Astrocyte (in vitro differentiated cells and primary cell): ENCODE data around the gene CFTR. TPM values are rescaled to one million over a fixed set of nuclear protein-coding genes. Genes with fewer than 3 reads are reported as not detected.

Experiments used
- DNase-seq: peaks from one replicate; pipeline ENCODE4 v3.0.0-alpha.2; 2010; ENCODE audit warnings: low read depth
- FAIRE-seq: peaks from 2 replicates; lab custom pipeline; 2011; peaks lifted over from hg19 to GRCh38; lab: Jason Lieb, UNC
- H2AFZ ChIP-seq: 2 replicates; pipeline ENCODE4 v1.6.0; 2012; ENCODE audit warnings: low read depth, low read length, inconsistent platforms
- H3K27ac ChIP-seq: 2 replicates; pipeline ENCODE4 v1.5.1; 2011; ENCODE audit warnings: low read depth, low read length, inconsistent platforms
- H3K27me3 ChIP-seq: 2 replicates; pipeline ENCODE4 v1.6.0; 2011; ENCODE audit warnings: low read length, inconsistent platforms; ENCODE audit not compliant: insufficient read depth
- H3K36me3 ChIP-seq: 2 replicates; pipeline ENCODE4 v1.5.1; 2011; ENCODE audit warnings: low read length, inconsistent platforms; ENCODE audit not compliant: insufficient read depth
- H3K4me1 ChIP-seq: 2 replicates; pipeline ENCODE4 v1.5.1; 2011; ENCODE audit warnings: low read length, inconsistent platforms; ENCODE audit not compliant: insufficient read depth
- H3K4me2 ChIP-seq: 2 replicates; pipeline ENCODE4 v1.6.0; 2012; ENCODE audit warnings: low read length, inconsistent platforms
- H3K4me3 ChIP-seq: 2 replicates; pipeline ENCODE4 v1.5.1; 2011; ENCODE audit warnings: low read depth, mild to moderate bottlenecking, low read length, inconsistent platforms; ENCODE audit not compliant: insufficient read depth
- H3K79me2 ChIP-seq: 2 replicates; pipeline ENCODE4 v1.6.0; 2012; ENCODE audit warnings: mild to moderate bottlenecking, low read length, inconsistent platforms; ENCODE audit not compliant: insufficient read depth
- H3K9ac ChIP-seq: 2 replicates; pipeline ENCODE4 v1.6.0; 2012; ENCODE audit warnings: mild to moderate bottlenecking, low read length, inconsistent platforms
- H3K9me3 ChIP-seq: 2 replicates; pipeline ENCODE4 v1.5.1; 2012; ENCODE audit warnings: low read depth, mild to moderate bottlenecking, low read length, inconsistent platforms; ENCODE audit not compliant: insufficient read depth
- H4K20me1 ChIP-seq: 2 replicates; pipeline ENCODE4 v1.6.0; 2012; ENCODE audit warnings: low read length, inconsistent platforms; ENCODE audit not compliant: insufficient read depth
- H3K27ac Mint-ChIP-seq: one replicate; pipeline ENCODE4 v1.8.0; 2021; ENCODE audit warnings: mild to moderate bottlenecking, mixed read lengths; ENCODE audit not compliant: unreplicated experiment
- H3K27me3 Mint-ChIP-seq: one replicate; pipeline ENCODE4 v1.8.0; 2021; ENCODE audit warnings: low read depth, mixed read lengths; ENCODE audit not compliant: unreplicated experiment
- H3K36me3 Mint-ChIP-seq: one replicate; pipeline ENCODE4 v1.8.0; 2021; ENCODE audit warnings: low read depth, mixed read lengths; ENCODE audit not compliant: unreplicated experiment
- H3K4me1 Mint-ChIP-seq: one replicate; pipeline ENCODE4 v1.8.0; 2021; ENCODE audit warnings: low read depth, mixed read lengths; ENCODE audit not compliant: unreplicated experiment
- H3K4me3 Mint-ChIP-seq: one replicate; pipeline ENCODE4 v1.8.0; 2021; ENCODE audit warnings: mild to moderate bottlenecking, moderate library complexity, mixed read lengths; ENCODE audit not compliant: unreplicated experiment
- H3K9me3 Mint-ChIP-seq: one replicate; pipeline ENCODE4 v1.8.0; 2021; ENCODE audit warnings: mild to moderate bottlenecking, mixed read lengths; ENCODE audit not compliant: unreplicated experiment
- EZH2 ChIP-seq: IDR thresholded peaks from 2 replicates; pipeline ENCODE4 v1.6.1; 2012; ENCODE audit warnings: mild to moderate bottlenecking, low read length, inconsistent platforms; ENCODE audit not compliant: insufficient read depth
- total RNA-seq: library from RNA; stranded (reverse); gene quantifications from 2 replicates; pipeline ENCODE4 v1.2.1, GENCODE V29; 2021
- TF ChIP-seq, protein P1 (sequence below): IDR thresholded peaks from 2 replicates; pipeline ENCODE4 v1.5.1; 2011; ENCODE audit warnings: low read depth, mild to moderate bottlenecking, inconsistent platforms, low read length, moderate library complexity; ENCODE audit not compliant: insufficient read depth

Gene CFTR
- total RNA-seq, 1 donor from 2014 or later: 2.5 TPM

DNA sequence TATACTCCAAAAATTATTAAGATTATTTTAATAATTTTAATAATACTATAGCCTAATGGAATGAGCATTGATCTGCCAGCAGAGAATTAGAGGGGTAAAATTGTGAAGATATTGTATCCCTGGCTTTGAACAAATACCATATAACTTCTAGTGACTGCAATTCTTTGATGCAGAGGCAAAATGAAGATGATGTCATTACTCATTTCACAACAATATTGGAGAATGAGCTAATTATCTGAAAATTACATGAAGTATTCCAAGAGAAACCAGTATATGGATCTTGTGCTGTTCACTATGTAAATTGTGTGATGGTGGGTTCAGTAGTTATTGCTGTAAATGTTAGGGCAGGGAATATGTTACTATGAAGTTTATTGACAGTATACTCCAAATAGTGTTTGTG, 80.2 kb downstream of the CFTR start:
- no peak for TF ChIP-seq EZH2
- TF ChIP-seq, protein P1, sequence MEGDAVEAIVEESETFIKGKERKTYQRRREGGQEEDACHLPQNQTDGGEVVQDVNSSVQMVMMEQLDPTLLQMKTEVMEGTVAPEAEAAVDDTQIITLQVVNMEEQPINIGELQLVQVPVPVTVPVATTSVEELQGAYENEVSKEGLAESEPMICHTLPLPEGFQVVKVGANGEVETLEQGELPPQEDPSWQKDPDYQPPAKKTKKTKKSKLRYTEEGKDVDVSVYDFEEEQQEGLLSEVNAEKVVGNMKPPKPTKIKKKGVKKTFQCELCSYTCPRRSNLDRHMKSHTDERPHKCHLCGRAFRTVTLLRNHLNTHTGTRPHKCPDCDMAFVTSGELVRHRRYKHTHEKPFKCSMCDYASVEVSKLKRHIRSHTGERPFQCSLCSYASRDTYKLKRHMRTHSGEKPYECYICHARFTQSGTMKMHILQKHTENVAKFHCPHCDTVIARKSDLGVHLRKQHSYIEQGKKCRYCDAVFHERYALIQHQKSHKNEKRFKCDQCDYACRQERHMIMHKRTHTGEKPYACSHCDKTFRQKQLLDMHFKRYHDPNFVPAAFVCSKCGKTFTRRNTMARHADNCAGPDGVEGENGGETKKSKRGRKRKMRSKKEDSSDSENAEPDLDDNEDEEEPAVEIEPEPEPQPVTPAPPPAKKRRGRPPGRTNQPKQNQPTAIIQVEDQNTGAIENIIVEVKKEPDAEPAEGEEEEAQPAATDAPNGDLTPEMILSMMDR: no peak
- no peaks in the 10 kb centered on the region for H3K27me3 ChIP-seq
- H3K4me1 ChIP-seq: no peaks in the 10 kb centered on the region
- H2AFZ ChIP-seq: no peak overlapping the region
- no peaks in the 10 kb centered on the region for H3K36me3 ChIP-seq
- no peak overlapping the region for H3K4me3 ChIP-seq
- Mint-ChIP-seq H3K36me3 (no peaks in the 10 kb centered on the region), H3K27me3 (no peaks in the 10 kb centered on the region), H3K9me3 (no peaks in the 10 kb centered on the region), H3K4me1 (peaks cover 3% of the 10 kb centered on the region), H3K27ac (no peak overlapping the region), H3K4me3 (no peak overlapping the region)
- H3K79me2 ChIP-seq: no peaks in the 10 kb centered on the region
- H3K4me2 ChIP-seq: no peak overlapping the region
- H3K9ac ChIP-seq: no peak overlapping the region
- no peak overlapping the region for H3K27ac ChIP-seq
- no peaks in the 10 kb centered on the region for H4K20me1 ChIP-seq
- FAIRE-seq (no peak), DNase-seq (no peak)
- no peaks in the 10 kb centered on the region for H3K9me3 ChIP-seq

DNA sequence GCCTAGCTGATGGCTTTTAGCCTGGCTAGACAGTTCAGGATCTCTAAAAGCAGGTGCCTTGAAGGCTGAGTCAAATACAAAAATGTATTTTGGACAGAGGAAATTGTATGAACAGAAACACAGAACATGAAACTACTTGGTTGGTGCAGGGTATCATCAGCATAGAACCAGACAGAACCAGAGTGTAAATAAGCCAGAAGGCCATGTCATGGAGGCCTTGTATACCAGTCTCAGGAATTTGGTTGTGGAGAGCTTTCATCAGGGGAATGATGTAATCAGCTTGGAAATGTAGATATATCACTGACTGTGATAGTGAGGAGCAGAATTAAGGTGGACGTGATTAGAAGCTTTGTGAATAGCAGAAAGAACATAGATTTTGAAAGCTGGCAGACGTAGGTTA, 82.9 kb downstream of the CFTR start:
- no peaks in the 10 kb centered on the region for H3K27me3 Mint-ChIP-seq
- Histone ChIP-seq H3K4me3 (no peak overlapping the region), H3K27me3 (no peaks in the 10 kb centered on the region), H3K9ac (no peak overlapping the region), H3K9me3 (no peaks in the 10 kb centered on the region), H4K20me1 (no peaks in the 10 kb centered on the region), H3K36me3 (no peaks in the 10 kb centered on the region), H3K79me2 (no peaks in the 10 kb centered on the region), H2AFZ (no peak overlapping the region), H3K4me2 (no peak overlapping the region), H3K4me1 (no peaks in the 10 kb centered on the region), H3K27ac (no peak overlapping the region)
- no peak for TF ChIP-seq EZH2
- TF ChIP-seq, protein P1: no peak
- no peak overlapping the region for H3K27ac Mint-ChIP-seq
- H3K4me1 Mint-ChIP-seq: peaks cover 3% of the 10 kb centered on the region
- FAIRE-seq: no peak
- H3K9me3 Mint-ChIP-seq: no peaks in the 10 kb centered on the region
- no peak overlapping the region for H3K4me3 Mint-ChIP-seq
- no peak for DNase-seq
- no peaks in the 10 kb centered on the region for H3K36me3 Mint-ChIP-seq

DNA sequence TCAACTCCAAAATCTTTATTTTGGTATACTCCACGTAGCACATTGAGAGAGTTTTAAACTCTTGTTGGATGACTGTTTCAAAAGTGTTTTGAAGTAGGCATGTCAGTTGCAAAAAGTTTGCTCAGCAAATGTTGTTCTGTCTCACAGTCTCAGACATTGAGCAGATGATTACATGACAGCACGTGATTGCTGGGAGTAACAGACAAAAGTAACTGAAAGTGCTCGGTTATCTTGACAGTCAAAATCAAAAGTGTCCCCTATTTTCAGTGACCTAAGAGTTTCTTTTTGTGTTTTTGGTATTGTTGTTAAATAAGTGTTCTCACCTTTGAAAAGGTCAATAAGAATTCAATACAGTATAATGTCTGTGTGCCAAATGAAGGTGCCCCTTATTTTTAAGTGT, 84.3 kb downstream of the CFTR start:
- no peaks in the 10 kb centered on the region for H4K20me1 ChIP-seq
- DNase-seq (no peak), FAIRE-seq (no peak)
- H3K27ac ChIP-seq: no peak overlapping the region
- Mint-ChIP-seq H3K4me3 (no peak overlapping the region), H3K36me3 (no peaks in the 10 kb centered on the region), H3K4me1 (peaks cover 3% of the 10 kb centered on the region), H3K27me3 (no peaks in the 10 kb centered on the region), H3K27ac (no peak overlapping the region), H3K9me3 (no peaks in the 10 kb centered on the region)
- no peaks in the 10 kb centered on the region for H3K4me1 ChIP-seq
- no peak overlapping the region for H2AFZ ChIP-seq
- TF ChIP-seq, protein P1: no peak
- TF ChIP-seq EZH2: no peak
- H3K9me3 ChIP-seq: no peaks in the 10 kb centered on the region
- H3K9ac ChIP-seq: no peak overlapping the region
- no peak overlapping the region for H3K4me3 ChIP-seq
- no peaks in the 10 kb centered on the region for H3K79me2 ChIP-seq
- no peak overlapping the region for H3K4me2 ChIP-seq
- no peaks in the 10 kb centered on the region for H3K27me3 ChIP-seq
- no peaks in the 10 kb centered on the region for H3K36me3 ChIP-seq
